ENCODE data around the gene ZNF37A. TPM values are rescaled to one million over a fixed set of nuclear protein-coding genes. Genes with fewer than 3 reads are reported as not detected.

Gene ZNF37A
- total RNA-seq, 3 donors from 2014 or later = 14.2 to 32.1 (median 21.3) TPM

DNA sequence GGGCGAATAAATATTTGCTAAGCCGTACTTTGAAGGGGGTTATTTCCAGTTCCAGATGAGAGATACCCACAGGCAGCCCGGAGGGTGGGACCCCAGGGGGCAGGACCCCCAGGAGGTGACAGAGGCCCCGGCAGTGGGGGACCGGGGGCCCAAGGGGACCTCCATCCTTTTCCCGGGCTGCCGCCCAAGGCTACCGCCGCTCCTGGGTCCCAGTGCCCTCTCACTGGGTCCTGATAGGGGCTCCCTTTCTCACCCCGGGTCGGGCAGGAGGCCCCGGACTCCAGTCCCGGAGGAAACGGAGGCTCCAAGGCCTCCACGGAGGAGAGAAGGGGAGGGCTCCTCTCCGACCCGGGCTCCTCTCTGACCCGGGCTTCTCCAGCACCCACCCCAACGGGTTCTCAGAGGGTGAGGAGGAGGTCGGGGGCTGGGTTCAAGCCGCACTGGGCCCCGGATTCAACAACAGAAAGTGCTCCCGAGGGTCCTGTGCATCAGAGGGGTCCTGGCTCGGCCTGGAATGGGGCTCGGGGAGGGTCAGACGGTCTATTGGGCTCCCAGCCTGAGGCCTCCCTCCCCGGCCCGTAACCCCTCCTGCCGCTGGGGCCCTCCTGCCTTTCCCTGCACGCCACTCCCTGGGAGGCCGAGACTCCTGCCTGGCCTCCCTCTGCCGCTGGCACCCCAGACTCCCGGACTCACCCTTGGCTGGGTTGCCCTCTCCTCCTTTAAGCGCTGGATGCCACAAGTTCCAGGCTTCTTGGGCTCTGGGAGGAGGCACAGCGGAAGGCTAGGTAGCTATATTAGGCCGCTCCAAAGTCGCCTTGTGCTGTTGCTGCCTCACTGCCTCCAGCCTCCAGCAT is 62.5 kb downstream of the ZNF37A start:
- Histone ChIP-seq H3K27ac (no peak overlapping the region), H3K4me3 (no peak overlapping the region), H3K27me3 (no peaks in the 10 kb centered on the region), H3K9me3 (peaks cover 19 to 38% of the 10 kb centered on the region in 2 donors), H3K36me3 (no peaks in the 10 kb centered on the region), H3K4me1 (no peaks in the 10 kb centered on the region)
- DNase-seq (ENCODE audit: low spot score in 2 of 2) = no peak
- intact Hi-C loops (cut with DNase I; ENCODE audit: low total_unique reads) = no loop called here
- TF ChIP-seq POLR2AphosphoS5 (IDR thresholded peaks at IDR 0.05) (no peak), POLR2A (IDR thresholded peaks at IDR 0.05) (no peak)
- TF ChIP-seq, protein P1, sequence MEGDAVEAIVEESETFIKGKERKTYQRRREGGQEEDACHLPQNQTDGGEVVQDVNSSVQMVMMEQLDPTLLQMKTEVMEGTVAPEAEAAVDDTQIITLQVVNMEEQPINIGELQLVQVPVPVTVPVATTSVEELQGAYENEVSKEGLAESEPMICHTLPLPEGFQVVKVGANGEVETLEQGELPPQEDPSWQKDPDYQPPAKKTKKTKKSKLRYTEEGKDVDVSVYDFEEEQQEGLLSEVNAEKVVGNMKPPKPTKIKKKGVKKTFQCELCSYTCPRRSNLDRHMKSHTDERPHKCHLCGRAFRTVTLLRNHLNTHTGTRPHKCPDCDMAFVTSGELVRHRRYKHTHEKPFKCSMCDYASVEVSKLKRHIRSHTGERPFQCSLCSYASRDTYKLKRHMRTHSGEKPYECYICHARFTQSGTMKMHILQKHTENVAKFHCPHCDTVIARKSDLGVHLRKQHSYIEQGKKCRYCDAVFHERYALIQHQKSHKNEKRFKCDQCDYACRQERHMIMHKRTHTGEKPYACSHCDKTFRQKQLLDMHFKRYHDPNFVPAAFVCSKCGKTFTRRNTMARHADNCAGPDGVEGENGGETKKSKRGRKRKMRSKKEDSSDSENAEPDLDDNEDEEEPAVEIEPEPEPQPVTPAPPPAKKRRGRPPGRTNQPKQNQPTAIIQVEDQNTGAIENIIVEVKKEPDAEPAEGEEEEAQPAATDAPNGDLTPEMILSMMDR (IDR thresholded peaks at IDR 0.05) = no peak

DNA sequence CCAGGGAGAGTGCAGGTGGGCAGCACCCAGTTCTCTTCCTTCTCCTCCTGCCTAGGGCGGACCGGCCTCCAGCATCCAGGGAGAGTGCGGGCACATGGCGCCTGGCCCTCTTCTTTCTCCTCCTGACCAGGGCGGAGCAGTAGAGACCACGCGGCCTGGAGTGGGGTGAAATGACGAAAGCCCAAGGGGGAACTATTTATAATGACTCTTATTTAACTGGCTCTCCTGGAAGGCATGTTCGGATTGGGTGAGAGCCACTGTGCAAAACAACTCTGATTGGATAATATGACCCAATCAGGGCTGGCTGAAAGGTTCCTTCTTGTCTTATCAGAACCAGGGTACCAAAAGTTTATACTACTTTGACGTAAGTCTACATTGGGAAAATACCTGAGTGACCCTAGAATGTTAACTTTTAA is 63.1 kb downstream of the ZNF37A start:
- Histone ChIP-seq H3K4me3 (no peak overlapping the region), H3K36me3 (no peaks in the 10 kb centered on the region), H3K27me3 (no peaks in the 10 kb centered on the region), H3K27ac (no peak overlapping the region), H3K9me3 (peaks cover 19 to 38% of the 10 kb centered on the region in 2 donors), H3K4me1 (no peaks in the 10 kb centered on the region)
- intact Hi-C loops (cut with DNase I; ENCODE audit: low total_unique reads) = no loop called here
- DNase-seq (ENCODE audit: low spot score in 2 of 2) = no peak
- TF ChIP-seq POLR2A (IDR thresholded peaks at IDR 0.05) (no peak), POLR2AphosphoS5 (IDR thresholded peaks at IDR 0.05) (no peak)
- TF ChIP-seq, protein P1 (IDR thresholded peaks at IDR 0.05) = no peak

DNA sequence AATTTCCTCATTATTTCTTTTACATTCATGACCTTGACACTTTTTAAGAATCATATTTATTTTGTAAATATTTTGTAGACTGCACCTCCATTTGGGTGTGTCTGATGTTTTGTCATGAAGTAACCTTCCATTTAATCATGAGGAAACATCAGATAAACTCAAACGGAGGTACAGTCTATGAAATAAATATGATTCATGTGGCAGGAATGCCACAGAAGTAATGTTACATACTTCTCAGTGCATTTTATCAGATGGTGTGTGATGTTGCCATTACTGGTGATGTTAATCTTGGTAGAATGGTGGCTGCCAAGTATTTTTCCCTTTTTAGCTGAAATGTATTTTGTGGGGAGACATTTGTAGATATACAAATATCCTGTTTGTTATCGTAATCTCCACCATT is 64.9 kb downstream of the ZNF37A start:
- intact Hi-C loops (cut with DNase I; ENCODE audit: low total_unique reads) = no loop called here
- H3K36me3 ChIP-seq = no peaks in the 10 kb centered on the region
- no peak for TF ChIP-seq POLR2AphosphoS5 (IDR thresholded peaks at IDR 0.05)
- no peak overlapping the region for H3K4me3 ChIP-seq
- no peak overlapping the region for H3K27ac ChIP-seq
- peaks cover 19 to 38% of the 10 kb centered on the region in 2 donors for H3K9me3 ChIP-seq
- no peaks in the 10 kb centered on the region for H3K27me3 ChIP-seq
- DNase-seq (ENCODE audit: low spot score in 2 of 2) = no peak
- H3K4me1 ChIP-seq = no peaks in the 10 kb centered on the region

DNA sequence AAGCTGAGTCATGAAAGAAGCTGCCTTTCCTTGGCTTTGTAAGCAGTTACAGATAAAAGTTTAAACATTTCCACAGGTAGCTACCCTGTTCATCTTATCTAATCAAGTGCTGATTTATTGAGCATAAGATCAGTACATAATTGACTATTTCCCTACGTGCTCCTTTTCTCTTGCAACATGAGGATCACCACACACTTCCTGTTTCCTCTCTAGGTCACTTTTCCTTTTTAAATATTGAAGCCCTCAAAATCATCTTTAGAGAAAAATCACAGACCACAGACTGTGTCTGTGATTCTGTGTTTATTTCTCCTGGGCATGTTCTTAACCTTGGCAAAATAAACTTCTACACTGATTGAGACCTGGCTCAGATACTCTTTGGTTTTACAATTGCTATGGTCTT is 69.5 kb downstream of the ZNF37A start:
- Histone ChIP-seq H3K4me3 (no peak overlapping the region), H3K36me3 (no peaks in the 10 kb centered on the region), H3K4me1 (no peaks in the 10 kb centered on the region), H3K9me3 (peaks cover 4 to 21% of the 10 kb centered on the region in 2 donors), H3K27ac (no peak overlapping the region), H3K27me3 (no peaks in the 10 kb centered on the region)
- DNase-seq (ENCODE audit: low spot score in 2 of 2) = no peak
- TF ChIP-seq POLR2AphosphoS5 (IDR thresholded peaks at IDR 0.05) = no peak
- TF ChIP-seq POLR2A (IDR thresholded peaks at IDR 0.05) = no peak
- TF ChIP-seq, protein P1 (IDR thresholded peaks at IDR 0.05) = no peak
- intact Hi-C loops (cut with DNase I; ENCODE audit: low total_unique reads) = no loop called here

DNA sequence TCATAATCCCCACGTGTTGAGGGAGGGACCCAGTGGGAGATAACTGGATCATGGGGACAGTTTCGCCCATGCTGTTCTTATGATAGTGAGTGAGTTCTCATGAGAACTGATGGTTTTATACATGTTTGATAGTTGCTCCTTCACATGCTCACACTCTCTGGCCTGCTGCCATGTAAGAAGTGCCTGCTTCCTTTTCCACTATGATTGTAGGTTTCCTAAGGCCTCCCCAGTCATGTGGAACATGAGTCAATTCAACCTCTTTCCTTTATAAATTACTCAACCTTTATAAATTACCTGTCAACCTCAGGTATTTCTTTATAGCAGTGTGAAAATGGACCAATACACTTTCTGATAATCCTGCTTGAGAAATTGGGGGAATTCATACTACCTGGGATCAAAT is 80.2 kb downstream of the ZNF37A start:
- Histone ChIP-seq H3K36me3 (no peaks in the 10 kb centered on the region), H3K4me1 (no peaks in the 10 kb centered on the region), H3K9me3 (no peaks in the 10 kb centered on the region), H3K27ac (no peak overlapping the region), H3K27me3 (no peaks in the 10 kb centered on the region), H3K4me3 (no peak overlapping the region)
- DNase-seq (ENCODE audit: low spot score in 2 of 2) = no peak
- TF ChIP-seq, protein P1 (IDR thresholded peaks at IDR 0.05) = no peak
- no peak for TF ChIP-seq POLR2A (IDR thresholded peaks at IDR 0.05)
- TF ChIP-seq POLR2AphosphoS5 (IDR thresholded peaks at IDR 0.05) = no peak
- intact Hi-C loops (cut with DNase I; ENCODE audit: low total_unique reads) = no loop called here
